ENCODE measurements around the gene SLC17A3.

The SLC17A3 gene

GRCh38 chr6:25835442-25836283, 38.4 kb downstream of the SLC17A3 start:
- no peak for DNase-seq

- no peak for DNase-seq
Observed at GRCh38 chr6:25834950-25835349, 39.1 kb downstream of the SLC17A3 start.

DNA sequence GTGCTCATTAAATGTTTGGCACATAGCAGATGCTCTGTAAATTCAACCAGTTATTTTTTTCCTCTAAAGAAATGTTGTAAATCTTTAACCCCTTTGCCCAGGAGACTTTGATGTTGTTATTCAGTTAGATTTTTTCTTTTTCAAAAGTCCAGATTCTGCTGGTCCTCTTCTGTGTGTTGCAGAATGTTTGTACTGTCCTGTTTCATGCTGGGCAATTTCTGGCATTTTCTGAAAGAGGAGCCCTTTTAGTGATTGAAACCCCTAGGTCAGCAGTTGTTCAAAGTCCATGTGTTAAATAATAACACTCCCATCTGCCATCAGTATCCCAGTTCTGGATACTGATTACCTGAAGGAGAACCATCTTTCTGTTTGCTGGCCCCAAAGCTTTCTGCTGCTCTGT, 40.9 kb downstream of the SLC17A3 start:
- DNase-seq: no peak

GRCh38 chr6:25832670-25833069, 41.4 kb downstream of the SLC17A3 start:
- no peak for DNase-seq

DNA sequence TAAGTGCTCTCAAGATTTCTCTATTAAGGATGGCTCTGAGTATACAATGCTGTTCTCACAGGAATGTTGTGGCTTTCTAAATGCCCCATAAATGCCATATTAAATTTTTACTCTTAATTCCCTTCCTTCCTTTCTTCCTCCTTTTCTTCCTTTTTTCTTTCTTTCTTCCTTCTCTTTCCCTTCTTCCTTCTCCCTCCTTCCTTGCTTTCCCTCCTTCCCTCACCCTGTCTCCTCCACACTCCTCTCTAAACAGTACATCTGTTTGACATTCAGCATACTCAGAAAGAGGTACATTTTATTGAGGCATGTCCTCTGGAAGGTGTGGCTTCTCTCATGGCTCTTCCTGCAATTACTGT, 41.8 kb downstream of the SLC17A3 start:
- DNase-seq: no peak

- no peak for DNase-seq
Observed at GRCh38 chr6:25831532-25832306, 42.3 kb downstream of the SLC17A3 start, which contains the start of gene SLC17A1. TSS of gene SLC17A1 (minus strand) at chr6:25832052. CDS start at chr6:25830557, 1,495 bp downstream.

- no peak for DNase-seq
Observed at GRCh38 chr6:25830458-25830857, 43.6 kb downstream of the SLC17A3 start.

- DNase-seq: no peak
Observed at GRCh38 chr6:25829375-25829774, 44.7 kb downstream of the SLC17A3 start.

GRCh38 chr6:25821341-25821740, 52.7 kb downstream of the SLC17A3 start:
- DNase-seq: no peak

DNA sequence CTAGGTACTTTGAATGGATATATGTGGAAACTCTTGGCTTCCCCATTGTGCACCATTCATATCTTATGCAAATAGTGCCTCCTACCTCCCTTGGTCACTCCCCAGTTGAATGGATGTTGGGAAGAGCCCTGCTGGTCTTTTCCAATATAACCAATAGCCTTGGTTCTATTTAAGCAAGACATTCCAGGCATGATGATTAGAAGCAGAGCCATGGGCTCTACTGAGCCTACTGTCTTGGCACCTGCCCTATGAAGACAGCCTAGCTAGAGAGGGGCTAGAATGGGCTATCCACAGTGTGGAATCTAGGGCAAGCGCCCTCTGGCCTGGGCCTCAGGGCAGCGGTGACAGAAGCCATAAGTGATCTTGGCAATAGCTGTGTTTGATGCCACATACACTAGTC, 57.8 kb downstream of the SLC17A3 start:
- no peak for DNase-seq

DNA sequence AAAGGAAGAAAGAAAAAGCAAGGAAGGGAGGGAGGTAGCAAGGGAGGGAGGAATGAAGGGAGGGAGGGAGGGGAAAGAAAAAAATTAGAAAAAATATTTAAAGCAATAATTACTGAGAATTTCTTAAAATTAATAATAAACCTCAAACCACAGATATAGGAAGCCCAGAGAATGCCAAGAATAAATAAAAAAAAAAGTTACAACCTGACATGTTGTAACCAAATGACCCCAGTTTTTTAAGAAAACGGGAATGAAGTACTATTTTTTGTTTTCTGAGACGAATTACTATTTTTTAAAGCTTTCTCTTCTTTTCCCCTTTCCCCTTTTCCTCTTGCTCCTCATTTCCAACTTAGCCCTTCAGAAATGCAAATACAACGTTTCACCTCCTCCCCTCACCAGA, 58.8 kb downstream of the SLC17A3 start:
- no peak for DNase-seq

- no peak for DNase-seq
Observed at GRCh38 chr6:25804804-25805203, 69.2 kb downstream of the SLC17A3 start.

DNA sequence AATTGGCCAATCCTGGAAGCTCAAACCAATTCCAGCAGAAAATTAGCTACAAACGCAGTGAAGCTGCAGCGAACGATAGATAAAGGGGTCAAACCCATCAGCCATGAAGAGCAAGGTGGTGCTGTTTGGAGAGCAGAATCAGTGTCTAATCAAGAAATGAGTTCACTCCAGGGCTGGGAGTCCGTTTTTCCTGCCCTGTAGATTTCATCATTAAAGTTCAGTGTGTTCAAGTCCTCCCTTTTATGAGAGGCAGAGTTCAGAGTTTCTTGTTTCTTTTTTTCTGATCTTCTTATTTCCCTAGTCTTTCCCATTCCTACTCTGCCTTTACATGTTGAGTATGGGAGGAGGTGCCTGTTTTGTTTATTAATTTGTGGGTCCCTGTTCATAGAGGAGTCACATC, 72.6 kb downstream of the SLC17A3 start:
- DNase-seq: no peak

All from activated CD4-positive, CD25-positive, alpha-beta regulatory T cell (primary cell).